Measurements from ENCODE around the gene ARIH2. TPM values are rescaled to one million over a fixed set of nuclear protein-coding genes. Genes with fewer than 3 reads are reported as not detected.

ARIH2 gene
- total RNA-seq, 1 experiment from 2014 or later: 122 TPM

- H2AK5ac ChIP-seq (ENCODE audit: insufficient read length, low read length): no peak overlapping the region
- H2BK15ac ChIP-seq (ENCODE audit: low read depth, low read length): no peak overlapping the region
- no peaks in the 10 kb centered on the region for H4K20me1 ChIP-seq (ENCODE audit: control insufficient read depth, insufficient read depth, insufficient read length)
- no peak overlapping the region for H3K23ac ChIP-seq (ENCODE audit: insufficient read length, low read depth, low read length)
- H3K4me1 ChIP-seq (ENCODE audit: insufficient read depth, low read length): no peaks in the 10 kb centered on the region
- H3K4me2 ChIP-seq (ENCODE audit: insufficient read depth, insufficient read length, low read length): no peak overlapping the region
- no peak for TF ChIP-seq CTCF (conservative IDR thresholded peaks at IDR 0.05)
- H4K91ac ChIP-seq (ENCODE audit: insufficient read length, low read depth, low read length): no peak overlapping the region
- no peak overlapping the region for H2BK12ac ChIP-seq (ENCODE audit: insufficient read length, low read depth, low read length)
- no peak for DNase-seq
- H3T11ph ChIP-seq (ENCODE audit: low read length): no peak overlapping the region
- peaks cover 2% of the 10 kb centered on the region for H3K79me1 ChIP-seq (ENCODE audit: insufficient read depth, low read depth, low read length, poor library complexity, severe bottlenecking)
- Mint-ChIP-seq H3K27me3 (ENCODE audit: low read depth) (no peaks in the 10 kb centered on the region), H3K4me3 (no peak overlapping the region), H3K27ac (no peak overlapping the region), H3K4me1 (peaks cover 13 to 15% of the 10 kb centered on the region in 2 experiments; a peak in 3 of 4 replicates), H3K9me3 (no peaks in the 10 kb centered on the region), H3K36me3 (ENCODE audit: insufficient read depth in 1 of 3, low read depth in 3 of 3) (peaks cover 5 to 25% (median 9%) of the 10 kb centered on the region in 3 experiments; a peak in 6 of 7 replicates)
- no peak overlapping the region for H2AFZ ChIP-seq (ENCODE audit: low read length)
- H3K56ac ChIP-seq (ENCODE audit: insufficient read length, low read depth, low read length): no peak overlapping the region
- H3K27ac ChIP-seq (ENCODE audit: insufficient read length, low read depth, low read length): no peak overlapping the region
- no peaks in the 10 kb centered on the region for H3K9me3 ChIP-seq (ENCODE audit: control insufficient read depth, low read depth, low read length)
- H3K18ac ChIP-seq (ENCODE audit: insufficient read length, low read depth, low read length): no peak overlapping the region
- no peak overlapping the region for H3K14ac ChIP-seq (ENCODE audit: insufficient read depth, low read length)
- no peaks in the 10 kb centered on the region for H3K27me3 ChIP-seq (ENCODE audit: insufficient read depth, low read length)
- no peak overlapping the region for H3K9ac ChIP-seq (ENCODE audit: extremely low read depth, insufficient read length, low read length)
- H2BK120ac ChIP-seq (ENCODE audit: low read depth, low read length, poor library complexity, severe bottlenecking): no peak overlapping the region
- H4K8ac ChIP-seq (replicated peaks; ENCODE audit: insufficient read length, low read depth, low read length): no peak overlapping the region
- WGBS (ENCODE audit: extremely low coverage, insufficient read length, low lambda C conversion rate): no CpG with 5 or more reads among the region's 4 CpGs
- no peak overlapping the region for H4K5ac ChIP-seq (ENCODE audit: insufficient read length, low read depth, low read length)
- no peak overlapping the region for H2BK5ac ChIP-seq (ENCODE audit: insufficient read length, low read length)
- H3K23me2 ChIP-seq (ENCODE audit: insufficient read length, low read depth, low read length, poor library complexity, severe bottlenecking): no peaks in the 10 kb centered on the region
- no peaks in the 10 kb centered on the region; the same call in 1 of the 2 replicates for H3K79me2 ChIP-seq (ENCODE audit: insufficient read depth, low read length)
- no peak overlapping the region for H2BK20ac ChIP-seq (ENCODE audit: low read depth, low read length, poor library complexity, severe bottlenecking)
- H3K4ac ChIP-seq (ENCODE audit: low read depth, low read length): no peak overlapping the region
Measured at GRCh38 chr3:48951764-48952163, 33.1 kb downstream of the ARIH2 start.
